Right lobe of liver (tissue), 6 donors: ENCODE measurements around the gene CFAP157. TPM values are rescaled to one million over a fixed set of nuclear protein-coding genes. Genes with fewer than 3 reads are reported as not detected.
A peak's percentile ranks its signal among the peaks of the same experiment; 100 is the strongest.

Source experiments
- ATAC-seq, 4 donors: fragments of 200-7000 bp; cut with Tn5 transposase; one replicate each; pipeline ENCODE4 v1.9.1; 2020; ENCODE audit warnings: mild to moderate bottlenecking in 4 of 4, moderate library complexity in 4 of 4
- DNase-seq, 3 donors: peaks; one replicate each; pipeline ENCODE4 v3.0.0-alpha.2; 2020
- H3K27ac ChIP-seq, 3 donors: fragments of 200-600 bp; one replicate each; pipeline ENCODE4 v1.8.0; 2022
- H3K27me3 ChIP-seq, 2 donors: fragments of 200-600 bp; one replicate each; pipeline ENCODE4 v1.8.0; 2022
- H3K36me3 ChIP-seq, 4 donors: fragments of 200-600 bp; sonication (generic) in 1 of 4; one replicate each; pipeline versions ENCODE4 v1.5.1 to v1.8.0; 2017 to 2022; ENCODE audit warnings: control low read depth in 1 of 4
- H3K4me1 ChIP-seq, 4 donors: fragments of 200-600 bp; sonication (generic) in 1 of 4; one replicate each; pipeline versions ENCODE4 v1.5.1 to v1.8.0; 2017 to 2022; ENCODE audit warnings: control low read depth in 1 of 4
- H3K4me3 ChIP-seq, 3 donors: fragments of 200-600 bp; one replicate each; pipeline ENCODE4 v1.8.0; 2022
- H3K9me3 ChIP-seq, 4 donors: fragments of 200-600 bp; sonication (generic) in 1 of 4; one replicate each; pipeline versions ENCODE4 v1.5.1 to v1.8.0; 2017 to 2022; ENCODE audit warnings: control low read depth in 1 of 4
- CTCF ChIP-seq, 4 donors: fragments of 200-600 bp in 3 of 4; fragments of 450-650 bp in 1 of 4; IDR thresholded peaks; one replicate each; pipeline versions ENCODE4 v1.5.1 to v1.8.0; 2016 to 2022; ENCODE audit warnings: antibody characterized with exemption in 4 of 4, mild to moderate bottlenecking in 2 of 4
- POLR2A ChIP-seq: fragments of 450-650 bp; IDR thresholded peaks from one replicate; pipeline ENCODE4 v1.6.1; 2017; ENCODE audit warnings: antibody characterized with exemption, mild to moderate bottlenecking
- WGBS: methylation state at CpG from one replicate; pipeline ENCODE4 v1.1.6; 2018; ENCODE audit warnings: low coverage, low lambda C conversion rate; ENCODE audit not compliant: insufficient coverage; ENCODE audit errors: missing lambda C conversion rate; 5-methylcytosine and 5-hydroxymethylcytosine counted together
- intact Hi-C, 2 donors: fragments of 100-400 bp; cut with DNase I; formaldehyde crosslinking; loops; one replicate each; pipeline versions ENCODE4 v1.11.2 to v1.14.1; 2022
- total RNA-seq, 6 experiments: library from RNA; depleted of rRNA in 2 of 6; stranded (reverse); fragments of >200 nt in 2 of 6; fragmentation: NEBNext Ultra II Directional in 3 of 6; extraction: Animal tissue kit (Norgen Biotek cat#: 25700) in 3 of 6; gene quantifications; one replicate each; pipeline versions ENCODE4 v1.1.0 to v1.2.4, GENCODE V29; 2016 to 2023
- donor health status: DM: no; HTN: yes; CAD: no.
- donor health status: DM: no; HTN: no; CAD: no.
- donor health status: DM: no; HTN: no; CAD: no.
- donor health status: DM: no; HTN: yes; CAD: no.
- donor health status: DM: no; HTN: yes; CAD: no.

CFAP157 gene
- total RNA-seq, 6 experiments from 2014 or later, result 0.10 TPM; not detected in 5

DNA sequence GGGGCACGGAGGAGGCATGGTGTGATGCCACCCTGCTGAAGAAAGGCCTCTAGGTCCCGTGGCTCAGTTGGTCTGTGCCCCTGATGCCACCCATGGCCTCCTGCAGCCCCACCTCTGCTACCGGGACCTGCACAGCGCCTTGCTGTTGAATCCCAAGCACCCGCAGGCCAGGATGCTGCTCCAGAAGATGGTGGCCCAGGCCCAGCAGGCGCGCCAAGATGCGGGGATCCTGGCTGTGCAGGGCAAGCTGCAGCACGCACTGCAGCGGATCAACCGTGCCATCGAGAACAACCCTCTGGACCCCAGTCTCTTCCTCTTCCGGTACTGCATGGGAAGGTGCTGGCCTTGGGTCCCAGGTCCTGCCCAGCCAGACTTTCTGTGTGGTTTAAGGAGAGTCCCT lies 16.2 kb downstream of the CFAP157 start:
- Histone ChIP-seq H3K27ac (no peak overlapping the region), H3K9me3 (no peaks in the 10 kb centered on the region), H3K36me3 (no peaks in the 10 kb centered on the region), H3K27me3 (no peaks in the 10 kb centered on the region), H3K4me3 (no peak overlapping the region), H3K4me1 (no peaks in the 10 kb centered on the region)
- TF ChIP-seq POLR2A (no peak), CTCF (IDR thresholded peaks at IDR 0.05) (no peak)
- intact Hi-C loops, result loop anchor here in 1 of 2 donors (10.0 kb wide), 1 partner anchor 218 kb away; no protein-coding TSS in a partner anchor
- ATAC-seq (no peak), DNase-seq (no peak)
- 76% methylated on average over 2 of the region's 13 CpGs for WGBS

DNA sequence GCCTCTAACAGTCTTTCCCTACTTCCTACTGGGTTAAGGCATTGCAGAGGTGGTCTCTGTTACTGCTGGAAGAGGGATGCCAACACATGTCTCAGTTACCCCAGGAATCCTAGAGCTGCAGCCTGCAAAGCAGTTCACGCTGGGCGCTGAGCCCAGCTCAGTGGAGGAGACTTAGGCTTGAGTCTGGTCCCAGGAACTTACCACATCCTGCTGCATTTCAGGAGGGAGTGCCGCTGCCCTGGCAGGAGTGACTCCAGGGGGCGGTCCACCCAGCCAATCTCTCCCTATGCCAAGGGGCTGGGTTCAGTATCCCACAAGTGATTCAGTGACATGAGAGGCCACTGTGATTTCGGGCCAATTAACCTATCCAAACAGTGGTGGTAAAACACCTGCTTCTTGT lies 16.7 kb downstream of the CFAP157 start:
- TF ChIP-seq POLR2A (no peak), CTCF (IDR thresholded peaks at IDR 0.05) (no peak)

DNA sequence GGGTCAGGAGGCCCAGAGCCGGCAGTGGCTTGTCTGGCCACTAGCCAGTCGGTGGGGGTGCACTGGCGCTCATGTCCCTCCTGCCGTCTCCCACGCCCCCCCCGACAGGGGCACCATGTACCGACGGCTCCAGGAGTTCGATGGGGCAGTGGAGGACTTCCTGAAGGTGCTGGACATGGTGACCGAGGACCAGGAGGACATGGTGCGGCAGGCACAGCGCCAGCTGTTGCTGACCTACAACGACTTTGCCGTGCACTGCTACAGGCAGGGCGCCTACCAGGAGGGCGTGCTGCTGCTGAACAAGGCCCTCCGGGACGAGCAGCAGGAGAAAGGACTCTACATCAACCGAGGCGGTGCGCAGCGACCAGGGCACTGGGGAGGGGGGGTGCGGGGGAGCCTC lies 17.2 kb downstream of the CFAP157 start:
- TF ChIP-seq CTCF (IDR thresholded peaks at IDR 0.05), result no peak
- TF ChIP-seq POLR2A, result no peak
- ATAC-seq, result peak in 2 of 4 donors; percentile 18 to 31
- 42% methylated on average over 9 of the region's 23 CpGs for WGBS
- Histone ChIP-seq H3K27ac (no peak overlapping the region), H3K4me1 (no peaks in the 10 kb centered on the region), H3K4me3 (no peak overlapping the region), H3K36me3 (no peaks in the 10 kb centered on the region), H3K27me3 (no peaks in the 10 kb centered on the region), H3K9me3 (no peaks in the 10 kb centered on the region)
- DNase-seq, result no peak
- intact Hi-C loops, result loop anchor here in 1 of 2 donors (10.0 kb wide), 1 partner anchor 219 kb away; no protein-coding TSS in a partner anchor

More for the DNA sequence above, 16.7 kb downstream of the CFAP157 start:
- 83% methylated on average over 5 of the region's 5 CpGs for WGBS
- ATAC-seq, result no peak
- no peaks in the 10 kb centered on the region for H3K36me3 ChIP-seq
- intact Hi-C loops, result loop anchor here in 1 of 2 donors (10.0 kb wide), 1 partner anchor 219 kb away; no protein-coding TSS in a partner anchor
- no peaks in the 10 kb centered on the region for H3K27me3 ChIP-seq
- H3K4me3 ChIP-seq, result no peak overlapping the region
- H3K9me3 ChIP-seq, result no peaks in the 10 kb centered on the region
- H3K4me1 ChIP-seq, result no peaks in the 10 kb centered on the region
- no peak overlapping the region for H3K27ac ChIP-seq
- no peak for DNase-seq

GRCh38 chr9:127726871-127727270 lies 20.1 kb downstream of the CFAP157 start:
- no peaks in the 10 kb centered on the region for H3K9me3 ChIP-seq
- 80% methylated on average over 5 of the region's 8 CpGs for WGBS
- H3K27me3 ChIP-seq, result no peaks in the 10 kb centered on the region
- no peak overlapping the region for H3K27ac ChIP-seq
- no peak for TF ChIP-seq POLR2A
- DNase-seq (no peak), ATAC-seq (no peak)
- no peak overlapping the region for H3K4me3 ChIP-seq
- H3K4me1 ChIP-seq, result no peaks in the 10 kb centered on the region
- no peaks in the 10 kb centered on the region for H3K36me3 ChIP-seq
- intact Hi-C loops, result loop anchor here in 1 of 2 donors (10.0 kb wide), 1 partner anchor 222 kb away; no protein-coding TSS in a partner anchor

- Histone ChIP-seq H3K4me1 (no peaks in the 10 kb centered on the region), H3K27me3 (no peaks in the 10 kb centered on the region), H3K4me3 (no peak overlapping the region), H3K36me3 (no peaks in the 10 kb centered on the region), H3K27ac (no peak overlapping the region), H3K9me3 (no peaks in the 10 kb centered on the region)
- DNase-seq, result no peak
- no peak for ATAC-seq
- intact Hi-C loops, result loop anchor here in 1 of 2 donors (10.0 kb wide), 1 partner anchor 224 kb away; no protein-coding TSS in a partner anchor
- TF ChIP-seq POLR2A, result no peak
- no peak for TF ChIP-seq CTCF (IDR thresholded peaks at IDR 0.05)
- WGBS, result no CpG with 5 or more reads among the region's 8 CpGs
Observed at GRCh38 chr9:127728808-127729207, 22.0 kb downstream of the CFAP157 start.
